Measurements from ENCODE around the gene MMD.

GRCh38 chr17:55466671-55467070 is 45.0 kb upstream of the MMD start:
- no peak for TF ChIP-seq CTCF (IDR thresholded peaks at IDR 0.05; ENCODE audit: poor library complexity, severe bottlenecking)
- no peak for TF ChIP-seq EP300 (conservative IDR thresholded peaks at IDR 0.05; ENCODE audit: poor library complexity, severe bottlenecking)
- TF ChIP-seq RAD21 (conservative IDR thresholded peaks at IDR 0.05), result no peak
- TF ChIP-seq MXI1 (conservative IDR thresholded peaks at IDR 0.05; ENCODE audit: poor library complexity, severe bottlenecking), result no peak
- TF ChIP-seq POLR2AphosphoS5 (IDR thresholded peaks at IDR 0.05), result no peak
